ENCODE data around the gene IL36G.

The IL36G gene

GRCh38 chr2:113014067-113014466, 36.3 kb downstream of the IL36G start:
- no peak for DNase-seq (ENCODE audit: insufficient read length, low spot score)
- FAIRE-seq = no peak

DNA sequence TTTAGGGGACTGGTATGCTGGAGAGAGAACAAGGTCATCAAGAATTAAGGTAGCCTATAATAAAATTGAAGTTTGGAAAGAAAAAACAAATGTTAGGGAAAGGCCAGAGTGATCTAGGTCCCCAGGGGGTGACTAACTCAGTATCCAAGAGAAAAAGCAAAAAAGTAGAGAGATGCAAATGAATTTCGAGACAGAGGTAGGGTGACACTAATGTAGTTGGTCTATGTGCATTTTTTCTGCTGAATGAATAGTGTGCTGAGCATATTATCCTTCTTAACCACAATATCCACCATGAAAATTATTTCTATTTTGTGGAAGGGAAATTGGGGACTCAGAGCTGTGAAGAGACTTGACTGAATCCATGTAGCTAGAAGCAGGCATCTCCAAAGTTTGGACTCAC, 37.2 kb downstream of the IL36G start:
- DNase-seq (ENCODE audit: insufficient read length, low spot score) (no peak), FAIRE-seq (no peak)

GRCh38 chr2:113015655-113016054, 37.8 kb downstream of the IL36G start:
- DNase-seq (ENCODE audit: insufficient read length, low spot score) = no peak
- FAIRE-seq = no peak

GRCh38 chr2:113018509-113018908, 40.7 kb downstream of the IL36G start:
- no peak for FAIRE-seq

GRCh38 chr2:113021312-113021711, 43.5 kb downstream of the IL36G start:
- FAIRE-seq = no peak
- DNase-seq (ENCODE audit: insufficient read length, low spot score) = no peak

More at GRCh38 chr2:113018509-113018908, 40.7 kb downstream of the IL36G start:
- DNase-seq (ENCODE audit: insufficient read length, low spot score) = no peak

- FAIRE-seq = no peak
- DNase-seq (ENCODE audit: insufficient read length, low spot score) = no peak
Measured at GRCh38 chr2:113024764-113025163, 47.0 kb downstream of the IL36G start.

- FAIRE-seq (no peak), DNase-seq (ENCODE audit: insufficient read length, low spot score) (no peak)
Measured at GRCh38 chr2:113025737-113026136, 47.9 kb downstream of the IL36G start.

DNA sequence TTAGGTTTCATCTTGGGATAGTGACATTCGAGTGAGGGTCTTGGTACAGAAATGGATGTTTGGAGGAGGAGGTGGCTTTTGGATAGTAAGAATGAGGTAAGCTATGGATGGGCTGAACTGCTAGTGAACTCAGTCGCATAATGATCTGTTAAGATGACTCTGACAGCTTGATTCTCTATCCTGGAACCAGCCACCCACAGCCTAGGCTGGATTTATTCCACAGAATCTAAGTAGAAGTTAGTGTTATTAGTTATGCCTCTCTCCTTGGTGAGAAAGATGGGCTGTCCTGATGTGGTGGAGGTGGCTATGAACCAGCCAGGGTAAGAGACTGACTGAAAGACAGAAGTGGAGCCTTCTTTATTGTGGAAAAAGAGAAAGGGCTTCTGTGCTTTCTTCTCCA, 49.9 kb downstream of the IL36G start:
- no peak for FAIRE-seq
- DNase-seq (ENCODE audit: insufficient read length, low spot score) = no peak

DNA sequence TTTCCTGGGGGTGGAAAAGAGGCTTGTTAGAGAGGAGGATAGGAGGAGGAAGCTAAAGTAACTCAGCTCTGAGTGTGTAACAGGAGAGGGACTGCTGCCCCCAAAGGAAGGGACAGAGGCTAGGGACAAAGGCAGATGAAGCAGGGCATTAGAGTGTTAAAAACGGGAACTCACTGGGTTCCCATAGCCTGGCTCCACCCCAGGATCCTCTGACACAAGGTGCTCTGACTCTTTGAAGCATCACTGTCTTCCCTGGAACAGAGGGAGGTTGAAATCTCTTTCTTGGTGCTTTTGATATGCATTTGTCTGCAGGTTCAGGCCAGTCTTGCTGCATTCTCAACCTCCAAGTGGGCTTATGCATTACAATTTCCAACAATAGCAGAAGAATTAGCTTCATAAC, 50.3 kb downstream of the IL36G start:
- no peak for FAIRE-seq
- DNase-seq (ENCODE audit: insufficient read length, low spot score) = no peak

DNA sequence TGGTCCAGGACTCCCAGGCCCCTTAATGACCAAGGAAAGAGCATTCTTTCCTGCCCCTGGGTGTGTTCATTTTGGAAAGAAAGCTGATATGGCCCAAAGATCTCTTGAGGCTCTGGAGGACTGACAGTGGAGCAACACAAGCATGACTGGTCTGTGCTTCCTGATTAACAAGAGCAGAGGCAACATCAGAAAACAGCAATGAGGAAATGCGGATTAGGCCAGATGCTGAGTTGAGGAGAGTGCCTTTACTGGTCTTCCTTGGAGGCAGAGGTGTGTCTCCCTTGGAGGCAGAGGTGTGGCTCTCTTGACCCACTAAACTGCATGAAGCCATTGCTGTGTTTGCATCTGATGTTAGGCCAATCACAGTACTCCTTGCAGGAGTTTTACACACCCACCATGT, 54.9 kb downstream of the IL36G start:
- DNase-seq (ENCODE audit: insufficient read length, low spot score) (no peak), FAIRE-seq (no peak)

DNA sequence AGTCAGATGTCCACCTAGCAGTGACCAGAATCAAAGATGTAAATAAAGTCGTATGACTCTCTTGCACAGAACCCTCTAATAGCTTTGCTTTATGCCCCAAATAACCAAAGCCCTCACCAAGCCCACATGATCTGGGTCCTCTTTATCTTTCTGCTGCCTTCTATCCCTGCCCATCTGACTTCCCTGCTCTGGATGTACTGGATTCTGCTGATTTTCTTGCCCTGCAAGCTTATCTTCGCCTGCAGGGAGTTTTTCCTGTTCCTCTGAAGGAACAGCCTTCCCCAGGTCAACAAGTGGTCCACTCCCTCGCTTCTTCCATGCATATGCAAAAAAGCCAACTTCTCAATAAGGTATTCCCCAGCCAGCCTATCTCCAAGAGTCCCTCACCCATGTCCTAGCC, 56.2 kb downstream of the IL36G start:
- FAIRE-seq = no peak
- DNase-seq (ENCODE audit: insufficient read length, low spot score) = no peak
